Fibroblast of skin of right quadriceps (primary cell): Measurements from ENCODE around the gene HACD3.
A peak's percentile ranks its signal among the peaks of the same experiment; 100 is the strongest.
"Not testable (repeated sequence)": the region's sequence is repeated elsewhere in the genome, so short reads cannot be mapped to it uniquely, and the experiment has no call there.

Source experiments
- DNase-seq: peaks from one replicate; pipeline ENCODE4 v3.0.0-alpha.2; 2013

Gene HACD3, protein sequence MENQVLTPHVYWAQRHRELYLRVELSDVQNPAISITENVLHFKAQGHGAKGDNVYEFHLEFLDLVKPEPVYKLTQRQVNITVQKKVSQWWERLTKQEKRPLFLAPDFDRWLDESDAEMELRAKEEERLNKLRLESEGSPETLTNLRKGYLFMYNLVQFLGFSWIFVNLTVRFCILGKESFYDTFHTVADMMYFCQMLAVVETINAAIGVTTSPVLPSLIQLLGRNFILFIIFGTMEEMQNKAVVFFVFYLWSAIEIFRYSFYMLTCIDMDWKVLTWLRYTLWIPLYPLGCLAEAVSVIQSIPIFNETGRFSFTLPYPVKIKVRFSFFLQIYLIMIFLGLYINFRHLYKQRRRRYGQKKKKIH

DNA sequence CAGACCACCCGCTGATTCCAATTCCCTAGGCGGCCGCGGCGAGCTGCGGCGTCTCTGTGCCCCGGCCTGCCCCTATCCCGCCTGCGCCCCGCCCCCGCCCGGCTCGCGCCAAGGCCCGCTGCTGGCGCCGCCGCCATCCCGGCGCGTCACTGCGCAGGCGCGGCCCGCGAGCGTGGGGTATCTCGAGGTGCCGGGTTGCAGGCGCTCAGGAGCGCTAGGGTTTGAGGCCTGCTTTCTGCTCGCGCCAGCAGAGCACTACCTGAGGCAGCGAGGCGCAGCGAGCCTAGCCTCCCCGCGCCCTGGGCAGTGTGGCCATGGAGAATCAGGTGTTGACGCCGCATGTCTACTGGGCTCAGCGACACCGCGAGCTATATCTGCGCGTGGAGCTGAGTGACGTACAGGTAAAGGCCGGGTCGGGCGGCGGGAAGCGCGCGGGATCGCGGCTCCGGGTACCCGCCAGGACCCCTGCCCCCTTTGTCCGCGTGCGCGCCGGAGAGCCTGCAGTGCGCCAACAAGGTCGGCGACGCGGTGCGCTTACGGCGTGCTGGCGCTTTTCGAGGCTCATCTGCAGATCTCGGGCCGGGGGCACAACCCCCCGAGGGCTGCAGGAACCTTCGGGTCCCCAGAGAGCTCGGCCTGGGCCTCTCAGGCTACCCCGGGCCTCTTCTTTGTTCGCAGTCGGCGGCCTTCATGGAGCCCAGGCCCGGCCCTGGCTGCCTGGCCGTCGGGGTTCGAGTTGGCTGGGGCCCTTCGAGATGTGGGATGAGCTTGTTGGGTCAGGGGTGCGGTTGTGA is at the start of gene HACD3:
Gene HACD3 (plus strand): TSS at position 146 of the 794 bp plus-strand sequence. CDS start 169 bp downstream, at position 315.
- DNase-seq = peak; percentile 84

DNA sequence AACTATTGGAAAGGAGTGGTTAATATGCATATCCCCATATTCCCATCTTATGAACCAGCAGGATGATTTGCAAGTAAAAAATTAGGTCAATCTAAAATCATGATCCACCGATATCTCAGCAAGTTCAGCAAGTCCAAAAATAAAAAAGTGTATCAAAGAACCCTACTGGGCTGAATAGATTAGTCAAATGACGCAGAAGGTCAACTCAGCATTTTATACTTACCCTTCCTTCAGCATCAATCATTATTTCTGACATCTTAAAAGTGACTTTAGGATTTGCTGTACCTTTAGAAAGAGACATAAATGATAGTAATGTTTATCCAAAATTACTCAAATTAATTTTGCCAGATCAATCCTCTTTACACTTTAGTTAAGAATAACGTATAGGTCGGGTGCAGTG is 45.4 kb upstream of the HACD3 start:
- DNase-seq = no peak

DNA sequence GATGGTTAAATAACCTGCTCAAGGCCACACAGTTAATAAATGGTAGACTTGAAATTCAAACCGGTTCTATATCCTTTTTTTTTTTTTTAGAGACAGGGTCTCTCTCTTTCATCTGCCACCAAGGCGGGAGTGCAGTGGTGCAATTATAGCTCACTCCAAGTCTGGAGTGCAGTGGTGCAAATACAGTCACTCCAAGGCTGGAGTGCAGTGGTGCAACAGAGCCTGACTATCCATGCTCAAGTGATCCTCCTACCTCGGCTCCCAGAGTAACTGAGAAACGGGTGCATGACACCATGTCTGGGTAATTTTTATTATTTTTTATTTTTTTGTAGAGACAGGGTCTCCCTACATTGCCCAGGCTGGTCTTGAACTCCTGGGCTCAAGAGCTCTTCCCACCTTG is 36.2 kb upstream of the HACD3 start:
- DNase-seq = no peak

DNA sequence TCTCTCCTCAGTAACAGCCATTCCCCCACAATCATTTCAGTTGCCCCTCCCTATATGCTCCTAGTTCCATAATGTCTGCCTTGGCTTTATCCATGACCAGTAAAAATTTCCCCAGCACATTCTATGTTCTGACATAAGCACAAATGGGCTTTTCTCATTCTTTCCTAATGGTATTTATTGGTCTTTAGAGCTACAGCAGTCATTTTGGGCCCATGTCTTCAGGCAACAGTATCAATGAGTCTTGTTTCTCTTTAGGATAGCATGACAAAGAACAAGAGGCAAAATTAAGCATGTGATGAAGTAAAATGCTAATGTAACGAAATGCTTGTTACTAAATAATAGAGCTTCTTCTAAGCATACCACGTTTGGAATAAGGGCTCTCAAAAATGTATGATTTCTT is 20.9 kb upstream of the HACD3 start:
- DNase-seq = no peak

DNA sequence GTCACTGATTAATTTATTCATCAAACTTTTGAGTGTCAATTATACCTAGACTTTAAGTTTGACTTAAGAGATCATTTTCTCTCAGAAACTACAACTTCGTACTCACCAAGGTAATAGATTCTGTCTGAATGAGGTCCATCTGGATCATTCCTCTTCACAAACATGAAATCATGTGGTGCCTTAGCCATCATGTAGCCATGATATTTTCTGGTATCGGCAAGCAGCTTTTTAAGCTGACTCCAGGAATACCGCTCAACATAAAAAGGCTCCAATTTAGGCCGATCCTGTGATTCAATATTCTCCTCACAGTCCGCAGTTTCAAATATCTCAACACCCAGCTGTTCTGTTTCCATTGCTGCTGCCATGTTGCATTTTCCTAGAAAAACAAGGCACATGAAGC is 18.1 kb upstream of the HACD3 start:
- DNase-seq = no peak

DNA sequence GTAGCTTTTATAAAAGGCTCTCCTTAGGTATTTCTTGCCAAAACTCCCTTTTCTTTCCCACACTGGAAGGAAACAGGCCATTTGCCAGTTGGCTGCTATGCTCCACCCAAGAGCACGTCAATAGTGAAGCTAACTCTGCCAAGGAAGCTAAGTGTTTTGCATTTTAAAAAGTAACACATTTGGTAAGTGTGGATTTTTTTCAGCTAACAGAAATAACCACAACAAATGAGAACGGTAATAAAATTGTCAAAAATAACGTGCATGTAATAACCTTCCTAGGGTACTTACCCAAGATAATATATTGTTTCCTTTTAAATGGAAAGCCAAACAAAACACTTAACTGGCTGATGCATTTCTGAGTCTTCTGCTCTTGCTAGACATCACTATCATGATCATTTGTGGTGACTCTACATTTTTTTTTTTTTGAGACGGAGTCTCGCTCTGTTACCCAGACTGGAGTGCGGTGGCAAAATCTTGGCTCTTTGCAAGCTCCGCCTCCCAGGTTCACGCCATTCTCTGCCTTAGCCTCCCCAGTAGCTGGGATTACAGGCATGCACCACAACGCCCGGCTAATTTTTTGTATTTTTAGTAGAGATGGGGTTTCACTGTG is 17.4 kb upstream of the HACD3 start:
- DNase-seq = no peak

DNA sequence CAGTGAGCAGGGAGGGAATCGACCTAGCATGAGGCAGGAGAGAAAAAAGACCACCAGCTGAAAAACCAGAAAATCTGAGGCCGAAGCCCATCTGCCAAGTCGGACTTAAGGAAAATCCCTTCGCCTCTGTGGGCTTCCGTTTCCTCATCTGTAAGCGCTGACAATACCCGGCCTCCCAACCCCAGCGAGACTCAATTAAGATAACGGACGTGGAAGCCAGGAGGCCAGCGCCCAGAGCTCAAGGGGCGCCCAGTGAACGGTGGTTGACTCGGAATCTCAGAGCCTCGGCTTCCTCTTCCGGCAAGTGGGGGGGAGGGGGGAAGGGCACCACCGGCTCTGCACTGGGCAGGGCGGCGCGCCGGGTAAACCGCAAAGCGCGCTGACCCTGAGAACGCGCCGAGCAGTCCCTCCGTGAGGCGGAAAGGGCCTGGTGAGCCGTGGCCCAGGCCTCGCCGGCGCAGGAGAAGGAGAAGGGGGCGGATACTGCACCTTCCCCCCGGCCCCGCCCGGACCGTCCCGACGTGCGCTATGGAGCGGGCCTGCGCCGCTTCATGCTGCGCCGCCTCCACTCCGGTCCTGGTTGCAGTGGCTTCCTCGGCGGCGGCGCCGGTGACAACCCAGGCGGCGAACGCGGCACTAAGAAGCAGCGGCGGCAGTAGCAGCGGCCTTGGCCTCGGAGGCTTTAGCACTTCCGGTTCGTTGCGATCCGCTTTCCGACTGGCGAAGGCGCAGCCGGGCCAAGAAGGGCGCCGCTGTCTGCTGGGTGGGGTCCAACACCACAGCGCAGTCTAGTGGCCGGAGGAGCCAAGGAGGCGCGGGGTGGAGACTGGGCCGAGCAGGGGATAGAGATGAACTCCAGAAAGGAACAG is 13.0 kb upstream of the HACD3 start, which contains the start of gene DPP8:
Gene DPP8 (minus strand): TSS at position 693 of the 869 bp plus-strand sequence. CDS start 5,136 bp downstream, outside the sequence.
- peak; percentile 93 for DNase-seq

DNA sequence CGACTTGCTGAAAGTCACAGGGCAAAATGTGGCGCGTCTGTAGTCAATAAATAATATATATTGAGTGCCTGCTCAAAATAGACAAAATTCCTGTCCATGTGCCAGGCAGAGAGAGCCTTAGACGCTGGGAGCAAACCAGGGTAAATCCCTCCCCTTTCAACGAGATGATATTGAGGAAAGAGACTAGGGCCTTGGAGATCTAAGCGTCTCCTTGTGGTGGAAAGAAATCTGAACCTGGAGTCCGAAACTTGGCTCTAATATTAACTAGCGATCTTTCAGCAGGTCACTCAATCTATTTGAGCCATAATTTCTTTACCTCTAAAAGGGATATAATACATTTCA is 12.4 kb upstream of the HACD3 start:
- DNase-seq = no peak

DNA sequence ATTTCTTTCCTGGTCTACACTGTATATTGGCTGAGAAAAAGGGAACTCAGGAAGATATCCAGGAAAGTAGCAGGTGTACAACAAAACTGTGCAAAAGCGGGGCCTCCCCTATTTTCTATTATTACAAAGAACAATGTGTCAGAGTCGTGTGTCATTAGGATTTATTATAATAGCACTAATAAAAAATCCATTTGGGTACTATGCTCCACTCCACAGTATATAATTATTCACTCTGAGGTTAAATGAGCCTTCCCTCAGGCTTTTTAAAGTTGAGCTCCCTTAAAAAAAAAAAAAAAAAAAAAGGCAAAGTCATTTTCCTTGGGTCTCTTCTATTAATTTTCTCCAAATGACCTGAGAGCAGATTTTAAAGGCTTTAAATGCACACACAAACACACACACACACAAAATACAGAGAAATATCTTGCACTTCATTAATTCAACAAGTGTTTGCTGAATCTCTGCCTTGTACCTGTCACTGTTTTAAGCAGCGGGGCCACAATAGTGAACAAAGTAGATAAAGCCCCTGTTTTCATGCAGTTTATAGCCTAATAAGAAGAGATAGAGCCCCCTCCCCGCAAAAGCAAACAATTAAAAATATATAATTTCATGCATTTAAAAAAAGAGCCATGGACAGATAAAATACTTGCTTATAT is 11.5 kb upstream of the HACD3 start:
- no peak for DNase-seq

DNA sequence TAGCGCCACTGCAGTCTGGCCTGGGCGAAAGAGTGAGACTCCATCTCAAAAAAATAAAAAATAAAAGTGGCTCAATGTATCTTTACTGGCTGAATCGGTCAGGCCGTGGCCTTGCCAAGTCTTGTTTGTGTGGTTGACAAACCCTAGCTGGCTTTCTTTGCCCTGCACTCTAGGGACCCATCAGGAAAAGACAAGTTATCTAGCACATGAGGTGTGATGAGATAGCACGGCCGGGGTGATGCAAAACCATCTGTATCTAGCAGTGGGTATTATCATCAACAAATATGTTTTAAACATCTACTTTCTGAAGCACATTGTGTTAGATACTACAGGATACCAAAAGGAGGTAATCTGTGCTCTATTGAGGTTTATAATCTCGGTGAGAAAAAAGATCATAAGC is 8.9 kb upstream of the HACD3 start:
- no peak for DNase-seq

DNA sequence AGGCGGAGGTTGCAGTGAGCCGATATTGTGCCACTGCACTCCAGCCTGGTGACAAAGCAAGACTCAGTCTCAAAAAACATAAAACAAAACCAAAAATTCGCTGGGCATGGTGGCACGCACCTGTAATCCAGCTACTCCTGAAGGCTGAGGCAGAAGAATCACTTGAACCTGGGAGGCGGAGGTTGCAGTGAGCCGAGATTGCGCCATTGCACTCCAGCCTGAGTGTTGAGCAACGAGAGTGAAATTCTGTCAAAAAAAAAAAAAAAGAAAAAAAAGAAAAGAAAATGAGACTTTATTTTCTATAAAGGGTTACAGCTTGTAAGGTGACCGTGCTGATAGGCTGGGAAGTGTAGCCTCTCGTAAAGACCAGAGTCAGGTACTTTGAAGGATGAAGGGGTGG is 6.0 kb upstream of the HACD3 start:
- DNase-seq = no peak

DNA sequence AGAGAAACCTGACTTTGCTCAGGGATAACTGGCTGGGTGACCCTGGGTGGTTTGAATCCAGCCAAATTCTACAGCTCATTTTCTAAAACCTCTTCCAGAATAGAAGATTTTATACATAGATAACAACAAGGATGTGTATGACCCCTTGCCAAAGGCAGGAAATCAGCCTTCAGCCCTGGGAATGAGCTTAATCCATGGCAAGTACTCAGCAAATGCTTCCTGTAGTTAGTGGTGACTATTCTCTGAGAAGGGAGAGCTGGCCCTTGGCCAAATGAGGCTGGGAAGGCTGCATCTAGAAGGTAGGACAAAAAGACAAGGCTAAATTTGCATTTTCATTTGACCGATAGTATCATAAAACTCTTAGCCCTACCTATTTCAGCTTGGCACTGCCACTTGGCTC is 4.6 kb upstream of the HACD3 start:
- DNase-seq = peak; percentile 60

DNA sequence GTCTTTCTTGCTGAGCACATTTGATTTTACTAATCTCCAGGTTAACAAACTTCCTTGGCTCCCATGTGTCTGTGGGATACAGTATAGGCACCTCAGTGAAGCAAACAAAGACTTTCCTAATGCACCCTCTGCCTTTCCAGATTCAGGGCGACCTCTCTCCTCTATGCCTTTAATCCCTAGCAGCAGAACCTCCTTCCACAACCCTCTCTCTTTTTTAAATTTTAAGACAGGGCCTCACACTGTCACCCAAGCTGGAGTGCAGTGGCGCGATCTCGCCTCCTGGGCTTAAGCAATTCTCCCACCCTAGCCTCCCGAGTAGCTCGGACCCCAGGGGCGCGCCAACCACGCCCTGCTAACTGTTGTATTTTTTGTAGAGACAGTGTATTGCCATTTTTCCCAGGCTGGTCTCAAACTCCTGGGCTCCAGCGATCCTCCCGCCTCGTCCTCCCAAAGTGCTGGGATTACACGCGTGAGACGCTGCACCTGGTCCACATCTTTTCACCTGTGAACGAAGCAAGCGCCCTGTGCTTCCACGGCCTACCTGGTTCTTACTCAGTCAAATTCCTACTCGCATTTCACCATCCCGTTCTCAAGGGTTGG is 1.7 kb upstream of the HACD3 start:
- DNase-seq = no peak

DNA sequence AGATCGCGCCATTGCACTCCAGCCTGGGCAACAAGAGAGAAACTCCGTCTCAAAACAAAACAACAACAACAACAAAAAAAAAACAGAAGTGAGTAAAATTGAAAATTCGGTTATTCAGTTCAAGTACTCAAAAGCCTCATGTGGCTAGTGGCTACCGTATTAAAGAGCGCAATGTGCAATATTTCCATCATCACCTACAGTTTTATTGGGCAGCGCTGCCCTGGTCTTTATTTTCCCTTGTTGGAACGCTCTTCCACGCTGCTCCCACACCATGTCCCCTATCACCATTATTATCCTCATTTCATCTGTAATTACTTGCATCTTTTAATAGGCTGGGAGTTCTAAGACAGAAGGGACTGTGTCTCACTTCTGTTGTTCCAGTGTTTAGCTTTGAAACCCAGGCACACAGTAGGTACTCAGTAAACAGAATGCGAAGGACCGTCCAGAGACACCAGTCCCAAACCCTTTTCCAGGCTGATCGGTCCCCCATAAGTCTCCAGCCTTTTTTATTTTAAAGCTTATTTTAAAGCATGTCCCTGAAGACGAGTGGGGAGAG is 423 bp upstream of the HACD3 start:
- no peak for DNase-seq

DNA sequence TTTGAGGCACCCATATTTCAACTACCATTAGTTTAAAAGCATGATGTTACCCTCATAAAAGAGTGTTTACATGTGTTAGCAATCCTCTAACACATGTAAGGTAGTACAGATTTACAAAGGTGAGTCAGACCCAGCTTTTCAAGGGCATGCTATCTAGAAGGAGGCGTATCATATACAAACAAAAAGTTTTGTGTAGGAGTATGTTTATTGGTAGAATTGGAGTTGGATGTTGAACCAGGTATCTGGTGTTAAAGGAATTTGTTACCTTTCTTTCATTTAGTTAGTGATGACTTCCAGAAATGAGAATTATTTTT is 2.4 kb downstream of the HACD3 start:
- DNase-seq = peak; percentile 40

DNA sequence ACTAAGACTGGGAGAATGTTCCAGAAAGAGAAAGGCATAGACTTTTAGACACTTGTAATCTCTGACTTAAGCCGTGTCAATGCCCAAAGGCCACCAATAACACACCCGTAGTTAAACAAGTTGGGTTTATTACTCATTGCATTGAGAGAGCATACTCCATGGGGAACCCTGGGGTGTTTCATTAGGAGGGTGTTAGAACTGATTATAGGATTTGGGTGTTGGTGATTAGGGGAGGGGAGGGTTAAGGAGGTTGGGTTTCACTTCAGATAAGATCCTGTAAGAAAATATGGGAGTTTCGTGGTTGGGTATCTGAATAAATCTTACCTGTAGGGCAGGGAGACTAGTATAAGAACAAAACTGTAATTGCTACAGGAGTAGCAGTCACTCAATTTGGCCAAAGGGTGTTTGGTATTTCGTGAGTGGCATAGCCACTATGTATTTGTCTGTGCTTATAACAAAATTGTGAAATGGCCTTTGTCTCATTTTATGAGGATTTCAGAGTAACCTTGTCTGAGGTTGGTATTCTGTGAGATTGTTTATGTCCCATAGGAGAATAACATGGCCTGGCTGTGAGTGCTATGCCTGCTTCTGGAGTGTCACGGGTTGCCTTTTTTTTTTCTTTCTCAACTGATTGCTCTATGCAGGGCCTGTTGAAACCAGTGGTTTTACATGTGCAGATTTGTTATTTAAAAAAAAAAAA is 2.9 kb downstream of the HACD3 start:
- no peak for DNase-seq

DNA sequence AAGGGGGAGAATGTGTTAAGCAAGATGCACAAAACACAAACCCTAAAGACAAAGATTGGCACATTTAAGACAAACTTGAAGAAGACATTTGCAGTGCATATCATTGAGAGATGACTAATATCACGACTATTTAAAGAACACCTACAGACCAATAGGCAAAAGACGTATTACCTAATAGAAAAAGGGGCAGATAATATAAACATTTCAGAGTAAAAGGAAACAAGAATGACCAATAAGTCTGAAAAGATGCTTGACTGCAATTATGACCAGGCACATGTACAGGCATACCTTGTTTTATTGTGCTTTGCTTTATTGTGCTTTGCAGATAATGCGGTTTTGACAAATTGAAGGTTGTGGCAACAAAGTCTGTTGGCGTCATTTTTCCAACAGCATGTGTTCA is 4.9 kb downstream of the HACD3 start:
- DNase-seq = no peak

DNA sequence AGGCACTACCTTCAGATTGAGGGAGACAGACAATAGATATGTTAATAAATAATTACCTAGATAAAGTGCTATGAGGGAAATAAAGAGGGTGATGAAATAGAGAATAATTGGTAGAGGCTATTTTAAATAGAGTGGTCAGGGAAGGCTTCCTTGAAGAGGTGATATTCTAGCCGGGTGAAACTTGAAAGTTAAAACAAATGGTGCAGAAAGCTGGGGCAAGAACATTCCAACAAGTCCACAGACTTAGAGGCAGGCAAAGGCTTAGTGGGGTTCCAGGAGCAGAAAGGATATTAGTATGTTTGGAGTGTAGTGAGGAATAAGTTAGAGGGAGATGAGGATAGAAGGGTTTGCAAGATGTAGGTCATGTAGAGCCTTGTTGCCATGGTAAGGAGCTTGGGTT is 10.1 kb downstream of the HACD3 start:
- DNase-seq = no peak

DNA sequence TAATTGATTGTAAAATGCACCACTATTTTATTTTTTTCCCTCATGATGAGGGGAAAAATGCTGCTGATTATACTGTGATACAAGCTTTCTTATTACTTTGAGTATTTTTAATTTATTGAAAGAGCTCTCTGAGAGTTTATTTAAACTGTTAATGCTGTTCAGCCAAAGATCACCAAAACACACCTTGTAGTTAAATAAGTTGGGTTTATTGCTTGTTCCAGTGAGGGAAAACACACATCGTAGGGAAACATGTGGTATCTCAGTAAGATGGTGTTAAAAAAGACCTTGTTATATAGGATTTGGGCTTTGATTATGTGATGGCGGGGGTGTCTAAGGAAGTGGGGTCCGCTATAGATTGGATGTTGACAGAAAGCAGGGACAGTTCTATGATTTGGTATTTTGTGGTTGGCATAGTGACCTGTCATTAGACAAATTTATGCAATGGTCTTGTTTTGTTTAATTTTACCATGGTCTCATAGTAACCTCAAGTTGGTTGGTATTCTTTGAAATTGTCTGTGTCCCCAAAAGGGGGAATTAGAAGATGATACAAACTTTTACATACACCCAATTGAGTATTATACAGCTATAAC is 11.1 kb downstream of the HACD3 start:
- DNase-seq = no peak

DNA sequence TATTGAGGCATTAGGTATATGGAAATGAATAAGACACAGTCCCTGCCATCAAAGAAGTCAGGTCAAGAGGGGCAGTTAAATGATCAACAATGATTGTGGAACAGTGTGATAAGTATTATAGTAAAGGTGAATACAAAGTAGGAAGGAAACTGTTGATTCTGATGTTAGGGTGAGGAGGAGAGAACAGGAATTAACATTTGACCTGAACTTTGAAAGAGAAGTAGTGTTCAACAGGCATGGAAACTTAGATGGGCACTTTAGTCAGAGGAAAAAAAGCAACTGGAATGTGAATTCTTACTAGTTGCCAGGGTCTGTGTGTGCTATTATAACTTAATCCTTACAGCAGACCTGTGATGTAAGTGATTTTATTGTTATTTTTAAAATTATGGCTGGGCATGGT is 17.6 kb downstream of the HACD3 start:
- no peak for DNase-seq

DNA sequence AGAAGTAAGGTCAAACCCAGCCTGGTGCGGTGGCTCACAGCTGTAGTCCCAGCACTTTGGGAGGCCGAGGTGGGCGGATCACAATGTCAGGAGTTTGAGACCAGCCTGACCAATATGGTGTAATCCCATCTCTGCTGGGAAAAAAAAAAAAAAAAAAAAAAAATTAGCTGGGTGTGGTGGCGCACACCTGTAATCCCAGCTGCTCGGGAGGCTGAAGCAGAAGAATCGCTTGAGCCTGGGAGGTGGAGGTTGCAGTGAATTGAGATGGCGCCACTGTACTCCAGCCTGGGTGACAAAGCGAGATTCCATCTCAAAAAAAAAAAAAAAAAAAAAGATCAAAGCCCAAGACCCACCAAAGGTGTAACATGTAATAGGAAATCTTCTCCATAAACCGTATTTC is 19.0 kb downstream of the HACD3 start:
- DNase-seq = not testable (repeated sequence)
